GM12801 (cell line): ENCODE results near the gene CBY1.

Source experiments
- TF ChIP-seq, protein P1 (sequence below): IDR thresholded peaks from one replicate; pipeline ENCODE4 v1.5.1; 2011; ENCODE audit warnings: control low read depth; ENCODE audit not compliant: insufficient read length; ENCODE audit errors: extremely low read depth

The CBY1 gene

DNA sequence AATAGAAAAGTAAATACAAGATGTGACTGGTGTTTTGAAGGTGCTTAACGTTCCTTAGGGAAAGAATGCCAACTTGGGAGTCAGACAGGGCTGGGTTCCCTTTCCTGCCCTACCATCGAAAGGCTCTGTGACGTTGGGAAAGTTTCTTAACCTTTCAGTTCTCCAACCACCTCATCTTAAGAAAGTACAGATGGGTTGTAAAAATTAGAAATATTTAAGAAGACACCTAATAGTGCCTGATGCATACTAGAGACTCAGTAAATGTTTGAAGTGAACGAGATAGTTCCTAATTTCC, 50.4 kb downstream of the CBY1 start:
- TF ChIP-seq, protein P1, sequence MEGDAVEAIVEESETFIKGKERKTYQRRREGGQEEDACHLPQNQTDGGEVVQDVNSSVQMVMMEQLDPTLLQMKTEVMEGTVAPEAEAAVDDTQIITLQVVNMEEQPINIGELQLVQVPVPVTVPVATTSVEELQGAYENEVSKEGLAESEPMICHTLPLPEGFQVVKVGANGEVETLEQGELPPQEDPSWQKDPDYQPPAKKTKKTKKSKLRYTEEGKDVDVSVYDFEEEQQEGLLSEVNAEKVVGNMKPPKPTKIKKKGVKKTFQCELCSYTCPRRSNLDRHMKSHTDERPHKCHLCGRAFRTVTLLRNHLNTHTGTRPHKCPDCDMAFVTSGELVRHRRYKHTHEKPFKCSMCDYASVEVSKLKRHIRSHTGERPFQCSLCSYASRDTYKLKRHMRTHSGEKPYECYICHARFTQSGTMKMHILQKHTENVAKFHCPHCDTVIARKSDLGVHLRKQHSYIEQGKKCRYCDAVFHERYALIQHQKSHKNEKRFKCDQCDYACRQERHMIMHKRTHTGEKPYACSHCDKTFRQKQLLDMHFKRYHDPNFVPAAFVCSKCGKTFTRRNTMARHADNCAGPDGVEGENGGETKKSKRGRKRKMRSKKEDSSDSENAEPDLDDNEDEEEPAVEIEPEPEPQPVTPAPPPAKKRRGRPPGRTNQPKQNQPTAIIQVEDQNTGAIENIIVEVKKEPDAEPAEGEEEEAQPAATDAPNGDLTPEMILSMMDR, result no peak

DNA sequence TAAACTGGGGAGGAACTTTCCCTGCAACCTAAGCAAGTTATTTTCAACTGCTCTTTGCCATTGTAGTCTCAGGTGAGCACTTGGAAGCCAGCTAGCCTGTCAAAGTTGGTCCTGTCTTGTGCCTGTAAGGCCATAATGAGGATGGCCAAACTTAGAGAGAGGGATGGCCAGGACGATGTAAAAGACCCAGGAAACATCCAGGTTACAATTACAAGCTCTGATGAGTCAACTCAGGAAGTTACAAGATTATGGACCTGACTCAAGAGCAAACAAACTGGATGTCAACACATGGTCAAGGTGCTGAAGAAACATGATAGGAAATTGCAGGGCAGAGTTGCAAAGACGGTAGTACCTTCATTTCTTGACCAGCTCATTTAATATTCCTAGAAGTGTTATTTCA, 50.9 kb downstream of the CBY1 start:
- TF ChIP-seq, protein P1, result no peak

DNA sequence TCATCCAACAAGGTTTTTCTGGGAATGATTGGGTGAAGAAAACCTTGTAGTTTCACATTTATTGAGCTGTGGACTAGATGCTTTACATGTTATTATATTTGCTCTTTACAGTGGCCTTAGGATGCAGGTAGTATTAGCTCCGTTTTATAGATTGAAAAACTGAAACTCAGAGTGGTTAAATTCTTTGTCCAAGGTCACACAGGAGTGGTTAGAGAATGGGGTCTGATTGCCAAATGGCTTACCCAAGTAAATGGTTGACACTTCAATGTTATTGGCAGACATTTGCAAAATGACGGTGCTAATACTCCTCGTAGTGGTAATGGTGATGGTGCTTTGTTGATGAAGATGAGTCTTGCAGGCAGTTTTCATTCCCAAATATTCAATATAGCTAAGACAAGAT, 51.5 kb downstream of the CBY1 start:
- TF ChIP-seq, protein P1, result no peak

DNA sequence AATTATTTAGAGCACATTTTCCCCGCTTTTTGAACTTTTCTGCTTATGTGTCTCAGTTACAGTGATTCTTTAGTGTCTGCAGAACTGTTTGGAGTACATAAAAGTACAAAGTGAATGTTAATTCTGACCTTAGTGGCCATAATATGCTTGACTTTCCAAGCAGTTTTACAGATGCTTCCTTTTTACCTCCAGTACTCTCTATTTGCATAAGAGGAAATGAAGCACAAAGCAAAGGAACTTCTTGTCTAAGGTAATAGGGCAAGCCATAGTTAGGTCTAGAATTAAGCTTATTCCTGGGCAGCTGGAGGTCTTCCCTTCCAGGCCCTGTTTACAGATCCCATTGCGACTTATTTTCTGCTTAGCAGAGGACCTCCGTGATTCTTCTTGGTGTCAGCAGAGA, 52.9 kb downstream of the CBY1 start:
- TF ChIP-seq, protein P1, result no peak

DNA sequence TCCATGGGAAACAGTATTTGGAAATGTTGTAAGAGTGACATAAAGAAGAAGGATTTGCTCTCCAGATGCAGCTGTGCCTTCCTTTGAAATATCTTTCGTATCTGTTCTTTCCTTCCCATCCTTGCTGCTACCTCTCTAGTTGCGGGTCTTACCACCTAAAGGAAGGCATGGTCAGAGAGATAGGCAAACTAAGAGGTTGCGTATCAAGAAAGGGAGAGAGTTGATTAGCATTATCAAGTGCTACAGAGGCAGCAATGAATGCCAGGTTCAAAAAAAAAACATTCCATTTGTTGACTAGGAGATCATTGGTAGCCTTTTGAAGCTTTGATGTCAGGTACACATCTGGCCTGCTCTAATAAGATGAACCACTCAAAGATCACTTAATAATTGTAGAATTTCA, 53.9 kb downstream of the CBY1 start:
- TF ChIP-seq, protein P1, result no peak

DNA sequence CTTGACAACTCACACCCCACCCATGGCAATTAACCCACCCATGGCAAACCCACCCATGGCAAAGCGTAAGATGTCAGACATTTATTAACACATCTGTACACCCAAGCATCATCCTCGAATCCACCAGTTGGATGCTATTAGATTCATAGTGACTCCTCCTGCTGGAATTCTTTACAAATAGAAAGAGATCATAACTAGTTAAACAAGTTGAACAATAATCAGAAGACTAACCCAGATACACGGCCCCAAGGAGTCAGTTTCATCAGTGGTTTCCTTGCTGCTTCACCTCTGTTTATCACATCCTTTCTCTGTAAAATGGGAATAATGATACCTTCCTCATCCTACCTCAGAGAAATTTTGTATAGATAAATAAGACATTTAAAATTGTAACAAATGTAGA, 54.4 kb downstream of the CBY1 start:
- TF ChIP-seq, protein P1, result no peak

DNA sequence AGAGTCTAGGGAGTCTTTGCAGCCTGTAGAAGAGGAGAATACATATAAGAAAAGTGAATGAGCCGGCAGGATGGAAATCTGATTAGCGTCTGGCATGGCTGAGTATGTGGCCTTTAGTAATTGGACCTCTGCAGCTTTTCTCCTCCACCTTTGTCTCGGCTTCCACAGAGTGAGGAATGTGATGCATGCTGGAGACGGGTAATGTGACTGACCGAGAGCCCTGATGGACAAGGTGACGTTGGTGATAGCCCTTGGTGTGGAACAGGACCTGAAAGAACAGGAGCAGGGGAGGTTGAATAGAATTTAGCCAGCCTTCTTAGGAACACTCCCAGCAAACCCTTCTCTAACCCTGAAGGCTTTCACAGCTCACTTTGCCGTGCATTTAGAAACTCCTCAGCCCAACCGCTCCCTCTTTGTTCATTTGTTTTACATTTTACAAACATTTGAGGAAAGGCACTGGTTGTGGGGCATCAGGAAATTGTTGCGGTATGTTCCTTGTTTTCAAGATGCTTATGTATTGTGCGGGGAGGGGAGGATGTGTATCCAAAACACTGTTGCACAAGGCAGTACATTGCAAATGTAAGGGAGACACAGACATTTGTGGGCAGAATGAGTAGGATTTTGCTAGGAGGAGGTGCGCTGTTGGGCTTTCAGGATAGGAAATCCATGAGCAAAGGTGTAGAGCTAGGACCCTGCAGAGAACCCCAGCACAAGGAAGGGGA, 56.2 kb downstream of the CBY1 start:
- TF ChIP-seq, protein P1, result no peak
